Upper lobe of right lung (tissue), 1 donor: ENCODE data around the gene ODAD3. TPM values are rescaled to one million over a fixed set of nuclear protein-coding genes. Genes with fewer than 3 reads are reported as not detected.
A peak's percentile ranks its signal among the peaks of the same experiment; 100 is the strongest.

Experiments used
- ATAC-seq: fragments of 200-7000 bp; cut with Tn5 transposase; one replicate; pipeline ENCODE4 v1.9.1; 2020; ENCODE audit warnings: mild to moderate bottlenecking, moderate library complexity
- DNase-seq: peaks from one replicate; pipeline ENCODE4 v3.0.0-alpha.2; 2020
- H3K27ac ChIP-seq: fragments of 200-600 bp; one replicate; pipeline ENCODE4 v1.8.0; 2022
- H3K27me3 ChIP-seq: fragments of 200-600 bp; one replicate; pipeline ENCODE4 v1.8.0; 2022; ENCODE audit warnings: mild to moderate bottlenecking
- H3K36me3 ChIP-seq: fragments of 200-600 bp; one replicate; pipeline ENCODE4 v1.8.0; 2022
- H3K4me1 ChIP-seq: fragments of 200-600 bp; one replicate; pipeline ENCODE4 v1.8.0; 2022
- H3K4me3 ChIP-seq: fragments of 200-600 bp; one replicate; pipeline ENCODE4 v1.8.0; 2022; ENCODE audit warnings: mild to moderate bottlenecking
- H3K9me3 ChIP-seq: fragments of 200-600 bp; one replicate; pipeline ENCODE4 v1.8.0; 2022
- CTCF ChIP-seq: fragments of 200-600 bp; IDR thresholded peaks from one replicate; pipeline ENCODE4 v1.8.0; 2022; ENCODE audit warnings: antibody characterized with exemption
- intact Hi-C: fragments of 100-400 bp; cut with DNase I; formaldehyde crosslinking; loops from one replicate; pipeline ENCODE4 v1.11.0; 2022
- long read RNA-seq: library from polyadenylated mRNA; unstranded; transcript quantifications from one replicate; pipeline ENCODE4 v2.0.0, GENCODE V29; 2021
- total RNA-seq: library from RNA; stranded (reverse); fragmentation: NEBNext Ultra II Directional; extraction: Animal tissue kit (Norgen Biotek cat#: 25700); gene quantifications from one replicate; pipeline ENCODE4 v1.2.1, GENCODE V29; 2021
- donor health status: DM: no; HTN: yes; CAD: no; lungs with severe emphysema.

The ODAD3 gene
- total RNA-seq: 0.49 TPM
- long read RNA-seq: 0 reads

- Histone ChIP-seq H3K4me3 (peak within 1 kb of the TSS; percentile 75), H3K9me3 (no peaks in the 10 kb centered on the region), H3K4me1 (peaks cover 11% of the 10 kb centered on the region), H3K27me3 (no peaks in the 10 kb centered on the region), H3K27ac (peak within 1 kb of the TSS; percentile 80), H3K36me3 (peaks cover 36% of the 10 kb centered on the region)
- TF ChIP-seq CTCF: peak; percentile 93
- DNase-seq: peak; percentile 98
- intact Hi-C loops: no loop called here
- ATAC-seq: peak; percentile 97
These were observed at the start of gene ODAD3, which contains the start of gene PRKCSH for GRCh38 chr19:11435057-11435832. Gene ODAD3, minus strand, starts transcription at chr19:11435121. Its CDS starts 105 bp downstream, at chr19:11435016. Gene PRKCSH, plus strand, starts transcription at chr19:11435635. Its CDS starts 483 bp downstream, at chr19:11436118.

- Histone ChIP-seq H3K36me3 (peaks cover 8% of the 10 kb centered on the region), H3K4me1 (peaks cover 17% of the 10 kb centered on the region), H3K27ac (no peak overlapping the region), H3K9me3 (no peaks in the 10 kb centered on the region), H3K4me3 (no peak overlapping the region), H3K27me3 (peaks cover 41% of the 10 kb centered on the region)
- ATAC-seq: no peak
- no peak for DNase-seq
- intact Hi-C loops: no loop called here
- TF ChIP-seq CTCF: no peak
These were observed 48.6 kb upstream of the ODAD3 start for GRCh38 chr19:11483366-11484111.

GRCh38 chr19:11482384-11483050 is 47.6 kb upstream of the ODAD3 start:
- Histone ChIP-seq H3K4me3 (peak overlapping the region; percentile 40), H3K27ac (no peak overlapping the region), H3K4me1 (peaks cover 17% of the 10 kb centered on the region), H3K27me3 (peaks cover 41% of the 10 kb centered on the region), H3K9me3 (no peaks in the 10 kb centered on the region), H3K36me3 (peaks cover 6% of the 10 kb centered on the region)
- DNase-seq (peak; percentile 91), ATAC-seq (peak; percentile 90)
- intact Hi-C loops: no loop called here
- peak; percentile 96 for TF ChIP-seq CTCF

GRCh38 chr19:11481534-11482383 is 46.8 kb upstream of the ODAD3 start:
- intact Hi-C loops: no loop called here
- no peak for TF ChIP-seq CTCF
- Histone ChIP-seq H3K4me1 (peaks cover 17% of the 10 kb centered on the region), H3K27me3 (peaks cover 41% of the 10 kb centered on the region), H3K9me3 (no peaks in the 10 kb centered on the region), H3K27ac (no peak overlapping the region), H3K36me3 (no peaks in the 10 kb centered on the region), H3K4me3 (peak overlapping the region; percentile 40)
- peak; percentile 61 for ATAC-seq
- DNase-seq: peak; percentile 80
